Renal cortical epithelial cell (primary cell): Measurements from ENCODE around the gene KLHL18. TPM values are rescaled to one million over a fixed set of nuclear protein-coding genes. Genes with fewer than 3 reads are reported as not detected.
"Not testable (repeated sequence)": the region's sequence is repeated elsewhere in the genome, so short reads cannot be mapped to it uniquely, and the experiment has no call there.

Experiments
- DNase-seq: peaks from one replicate; pipeline ENCODE4 v3.0.0-alpha.2; 2011; ENCODE audit warnings: low read depth
- total RNA-seq: library from RNA; depleted of rRNA; stranded (reverse); fragments of >200 nt; gene quantifications from 2 replicates; pipeline ENCODE4 v1.2.3, GENCODE V29; 2014

Gene KLHL18
- total RNA-seq, 1 donor from 2014 or later = 38.2 TPM

DNA sequence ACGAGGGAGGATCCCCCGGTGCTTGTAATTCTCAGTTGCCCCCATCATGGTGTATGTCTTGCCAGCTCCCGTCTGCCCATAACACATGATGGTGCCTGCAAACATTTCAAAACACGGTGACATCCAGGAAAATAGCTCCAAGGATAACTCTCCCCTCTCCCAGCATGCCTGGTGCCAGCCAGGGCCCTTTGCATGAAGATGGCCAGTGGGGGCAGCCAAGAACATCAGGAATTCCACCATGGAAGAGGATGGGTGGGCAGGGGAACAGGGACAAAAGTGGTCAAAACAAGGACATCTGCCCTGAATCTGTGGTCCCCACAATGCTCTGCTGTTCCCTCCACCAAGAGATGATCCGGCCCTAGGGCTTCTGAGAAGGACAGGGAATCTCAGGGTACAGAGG lies 9.2 kb upstream of the KLHL18 start:
- no peak for DNase-seq

DNA sequence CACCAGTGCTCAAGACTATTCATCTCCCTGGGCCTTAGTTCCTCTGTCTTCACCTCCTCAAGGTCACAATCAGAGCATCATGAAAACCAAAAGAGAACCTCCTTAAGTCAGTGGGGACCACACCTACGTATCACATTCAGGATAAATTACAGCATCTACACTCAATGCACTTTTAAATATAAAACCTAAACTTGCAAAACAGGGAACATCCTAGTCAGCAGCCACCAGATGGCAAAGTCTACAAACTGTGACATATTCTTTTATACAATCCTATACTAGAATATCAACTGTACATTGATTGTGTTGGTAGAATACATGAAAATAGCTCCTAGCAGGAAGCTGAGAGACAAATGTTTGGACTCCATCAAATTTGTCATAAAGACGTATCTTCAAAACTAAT lies 8.1 kb upstream of the KLHL18 start:
- no peak for DNase-seq

DNA sequence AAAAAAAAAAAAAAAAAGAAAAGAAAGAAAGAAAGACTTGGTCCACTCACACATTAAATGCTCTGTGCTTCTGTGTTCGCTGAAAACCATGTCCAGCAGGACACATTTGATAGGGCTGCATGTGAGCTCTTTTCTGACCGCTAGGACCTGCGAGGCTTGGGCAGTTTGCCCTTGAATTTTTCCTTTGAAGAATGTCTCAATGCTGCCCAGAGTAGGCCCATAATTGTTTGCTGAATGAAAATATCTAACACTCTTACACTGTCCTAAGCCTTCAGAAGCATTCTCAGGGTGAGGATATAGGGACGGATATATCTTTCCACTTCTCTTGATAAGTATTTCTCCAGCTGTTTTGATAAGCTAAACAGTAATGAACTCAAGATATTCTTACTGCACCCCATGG lies 6.2 kb upstream of the KLHL18 start:
- DNase-seq = no peak

DNA sequence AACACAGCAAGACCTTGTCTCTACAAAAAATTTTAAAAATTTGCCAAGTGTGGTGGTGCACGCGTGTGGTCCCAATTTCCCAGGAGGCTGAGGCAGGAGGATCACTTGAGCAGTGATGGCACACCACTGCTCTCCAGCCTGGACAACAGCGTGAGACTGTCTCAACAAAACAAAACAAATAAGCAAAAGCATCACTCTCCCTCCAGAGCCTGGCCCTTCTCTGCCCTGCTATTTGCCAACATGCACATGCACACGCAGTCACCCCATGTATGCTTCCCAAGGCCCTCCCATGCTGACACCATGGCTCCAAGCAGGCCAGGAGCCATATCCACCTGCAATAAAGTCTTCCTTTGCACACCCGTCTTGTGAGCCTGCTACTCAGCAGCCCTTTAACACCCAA lies 2.2 kb upstream of the KLHL18 start:
- no peak for DNase-seq

DNA sequence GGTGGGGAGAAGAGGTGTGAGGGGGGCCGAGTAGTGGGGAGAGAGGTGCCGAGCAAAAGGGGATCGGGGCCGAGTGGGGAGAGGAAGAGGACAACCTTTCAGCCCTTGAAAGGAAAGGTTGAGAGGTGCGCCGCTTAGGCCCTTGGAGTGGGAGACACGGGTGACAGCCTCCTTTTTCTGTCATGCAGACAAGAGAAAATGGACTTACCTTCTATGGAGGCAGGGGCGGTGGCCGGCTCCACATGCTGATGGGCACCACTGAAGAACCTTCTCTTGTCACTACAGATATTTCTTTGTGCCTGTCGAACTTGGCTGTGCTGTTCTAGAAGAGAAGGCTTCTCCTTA lies 421 bp downstream of the KLHL18 start:
- no peak for DNase-seq

DNA sequence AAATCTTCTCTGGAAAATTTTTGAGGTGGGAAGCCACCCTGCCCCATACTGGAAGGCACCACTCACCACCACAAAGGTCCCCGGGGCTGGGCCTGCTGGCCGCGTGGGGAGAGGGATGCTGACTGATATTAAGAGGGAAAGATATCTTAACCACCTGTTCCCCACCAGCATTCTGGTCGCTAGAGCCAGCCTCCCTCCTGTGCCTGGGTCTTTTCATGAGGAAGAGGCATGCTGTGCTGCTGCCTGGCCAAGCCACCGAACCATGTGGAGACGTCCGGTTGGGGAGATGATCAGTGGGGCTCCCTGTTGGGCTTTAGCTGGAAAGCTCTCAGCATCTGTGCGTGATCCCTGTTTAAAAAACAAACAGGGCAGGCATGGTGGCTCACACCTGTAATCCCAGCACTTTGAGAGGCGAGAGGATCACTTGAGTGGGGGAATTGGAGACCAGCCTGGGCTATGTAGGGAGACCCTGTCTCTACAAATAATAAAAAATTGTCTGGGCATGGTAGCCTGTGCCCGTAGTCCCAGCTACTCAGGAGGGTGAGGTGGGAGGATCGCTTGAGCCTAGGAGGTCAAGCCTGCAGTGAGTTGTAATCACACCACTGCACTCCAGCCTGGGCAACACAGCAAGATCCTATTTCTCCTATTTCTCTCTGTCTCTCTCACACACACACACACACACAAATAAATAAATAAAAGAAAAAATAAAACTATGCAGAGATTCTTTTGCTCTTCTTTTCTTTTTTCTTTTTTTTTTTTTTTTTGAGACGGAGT lies 1.0 kb downstream of the KLHL18 start:
- DNase-seq = no peak

DNA sequence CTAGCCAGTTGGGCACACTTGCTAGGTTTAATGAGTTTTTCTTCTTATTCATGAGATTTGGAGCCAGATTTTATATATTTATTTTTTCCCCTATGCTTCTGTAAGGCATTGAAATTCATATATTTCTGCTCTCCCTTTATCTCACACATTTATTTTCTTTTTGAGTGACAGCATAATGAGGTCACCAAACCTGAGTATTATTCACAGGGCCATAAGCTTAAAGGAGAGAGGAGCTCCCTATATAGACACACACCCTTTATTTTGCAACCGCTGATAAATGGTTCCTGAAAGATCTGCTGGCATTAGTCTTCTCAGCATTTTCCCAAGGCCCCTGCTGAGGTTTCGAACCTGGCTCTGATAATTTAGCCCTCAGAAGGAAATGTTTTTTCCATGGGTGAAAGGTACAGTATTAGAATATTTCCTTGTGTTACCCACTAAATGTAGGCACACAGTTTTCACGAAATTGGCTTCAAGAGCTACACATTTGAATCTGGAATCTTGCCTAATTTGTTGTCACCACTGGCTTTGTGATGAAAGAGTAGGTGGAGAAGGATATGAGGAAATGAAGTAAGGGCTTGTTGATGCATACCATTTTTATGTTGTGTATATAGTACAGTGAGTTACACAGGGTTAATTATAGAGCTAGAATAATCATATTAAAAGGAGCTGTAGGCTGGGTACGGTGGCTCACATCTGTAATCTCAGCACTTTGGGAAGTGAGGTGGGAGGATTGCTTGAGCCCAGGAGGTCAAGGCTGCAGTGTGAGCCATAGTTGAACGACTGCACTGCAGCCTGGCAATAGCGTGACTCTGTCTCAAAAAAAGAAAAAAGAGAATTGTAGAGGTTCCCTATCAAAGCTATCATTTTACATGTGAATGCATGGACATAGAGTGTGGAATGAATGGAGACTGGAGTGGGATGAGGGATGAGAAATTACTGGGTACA lies 6.5 kb downstream of the KLHL18 start:
- DNase-seq = no peak

DNA sequence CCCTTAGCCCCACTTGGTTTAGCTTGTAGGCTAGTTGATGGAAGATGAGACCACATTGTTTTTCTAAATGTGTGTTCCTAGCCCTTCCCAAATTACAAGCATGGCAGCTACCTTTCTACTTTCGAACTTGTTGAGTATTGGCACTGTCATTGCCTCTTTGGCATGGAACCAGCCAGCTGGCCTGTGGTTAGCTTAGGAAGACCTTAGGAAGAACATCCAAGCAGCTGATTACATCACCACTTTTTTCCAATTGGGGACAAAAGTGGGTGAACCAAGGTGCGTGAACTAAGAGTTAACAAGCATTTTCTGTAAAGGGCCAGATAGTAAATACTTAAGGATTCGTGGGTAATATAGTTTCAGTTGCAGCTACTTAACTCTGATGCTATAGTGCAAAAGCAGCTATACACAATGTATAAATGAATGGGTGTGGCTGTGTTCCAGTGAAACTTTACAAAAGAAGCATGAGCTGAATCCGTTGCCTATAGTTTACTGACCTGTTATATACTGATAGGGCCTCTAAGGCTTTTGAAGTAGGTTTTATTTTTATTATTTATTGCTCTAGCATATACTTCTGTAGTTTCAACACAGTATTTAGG lies 8.5 kb downstream of the KLHL18 start:
- no peak for DNase-seq

DNA sequence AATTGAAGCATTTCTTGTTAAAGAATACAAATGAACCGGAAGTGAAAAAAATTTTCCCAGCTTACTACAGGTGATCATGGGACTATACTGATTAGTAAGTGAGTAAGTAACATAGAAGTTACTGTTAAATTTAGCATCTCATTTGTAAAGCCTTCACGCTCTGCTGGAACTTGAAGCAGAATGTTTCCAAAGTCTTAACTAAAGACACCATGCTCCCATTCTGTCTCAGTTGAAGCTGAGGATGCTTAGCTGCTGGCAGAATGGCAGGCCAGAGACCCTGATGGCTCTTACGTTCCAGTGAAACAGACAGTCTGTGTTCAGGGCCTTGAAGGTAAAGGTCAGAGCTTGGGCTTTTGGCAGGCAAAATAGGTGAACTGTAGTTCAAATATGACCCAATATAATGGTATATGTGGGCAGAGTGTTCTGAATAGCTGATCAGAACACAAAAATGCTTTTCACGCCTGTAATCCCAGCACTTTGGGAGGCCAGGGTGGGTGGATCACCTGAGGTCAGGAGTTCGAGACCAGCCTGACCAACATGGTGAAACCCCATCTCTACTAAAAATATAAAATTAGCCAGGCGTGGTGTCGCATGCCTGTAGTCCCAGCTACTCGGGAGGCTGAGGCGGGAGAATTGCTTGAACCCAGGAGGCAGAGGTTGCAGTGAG lies 9.1 kb downstream of the KLHL18 start:
- DNase-seq = peak; percentile 35

DNA sequence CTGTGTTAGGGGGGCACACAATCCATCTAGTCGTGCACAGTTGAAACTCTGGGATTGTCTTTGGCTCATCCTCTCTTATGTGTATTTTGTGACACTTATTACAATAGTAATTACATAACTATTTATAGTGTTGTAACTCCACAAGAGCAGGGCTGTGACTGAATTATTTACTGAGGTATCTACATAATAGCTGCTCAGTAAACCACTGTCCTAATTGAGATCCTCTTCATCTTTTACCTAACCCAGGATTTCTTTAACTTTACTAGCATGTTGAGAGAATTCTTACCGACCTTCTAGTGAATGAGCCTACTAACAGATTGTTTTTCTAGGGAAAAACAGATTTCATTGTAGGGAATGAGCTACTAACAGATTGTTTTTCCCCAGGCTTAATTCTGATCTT lies 11.1 kb downstream of the KLHL18 start:
- no peak for DNase-seq

DNA sequence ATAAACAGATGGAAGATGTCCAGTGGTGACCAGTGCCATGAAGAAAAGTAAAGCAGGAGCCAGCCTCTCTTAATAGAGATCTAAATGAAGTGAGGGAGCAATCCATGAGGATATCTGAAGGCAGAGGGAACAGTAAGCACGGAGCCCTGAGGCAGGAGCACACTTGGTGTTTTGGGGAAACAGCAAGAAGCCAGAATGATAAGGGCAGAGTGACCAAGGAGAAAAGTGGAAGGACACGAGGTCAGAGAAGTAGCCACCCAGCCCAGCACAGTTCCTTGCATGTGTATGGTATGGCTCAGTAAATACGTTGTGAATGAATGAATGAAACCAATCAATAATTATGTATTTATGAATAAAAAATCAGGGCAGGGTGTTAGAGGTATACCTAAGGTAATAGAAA lies 11.6 kb downstream of the KLHL18 start:
- DNase-seq = no peak

DNA sequence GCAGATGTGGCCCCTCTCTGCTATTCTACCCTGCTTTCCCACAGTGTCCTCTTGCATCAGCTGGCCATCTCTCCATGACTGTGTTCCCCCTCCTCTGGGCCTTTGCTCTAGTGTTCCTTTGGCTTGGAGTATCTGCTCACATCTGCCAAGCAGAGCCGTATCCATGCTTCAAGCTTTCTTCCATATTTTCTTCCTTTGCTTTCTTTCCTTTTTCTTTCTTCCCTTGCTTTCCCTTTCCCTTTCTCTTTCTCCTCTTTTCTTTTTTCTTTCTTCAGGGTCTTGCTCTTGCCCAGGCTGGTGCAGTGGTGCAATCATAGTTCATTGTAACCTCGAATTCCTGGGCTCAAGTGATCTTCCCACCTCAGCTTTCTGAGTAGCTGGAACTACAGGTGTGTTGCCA lies 12.6 kb downstream of the KLHL18 start:
- no peak for DNase-seq

DNA sequence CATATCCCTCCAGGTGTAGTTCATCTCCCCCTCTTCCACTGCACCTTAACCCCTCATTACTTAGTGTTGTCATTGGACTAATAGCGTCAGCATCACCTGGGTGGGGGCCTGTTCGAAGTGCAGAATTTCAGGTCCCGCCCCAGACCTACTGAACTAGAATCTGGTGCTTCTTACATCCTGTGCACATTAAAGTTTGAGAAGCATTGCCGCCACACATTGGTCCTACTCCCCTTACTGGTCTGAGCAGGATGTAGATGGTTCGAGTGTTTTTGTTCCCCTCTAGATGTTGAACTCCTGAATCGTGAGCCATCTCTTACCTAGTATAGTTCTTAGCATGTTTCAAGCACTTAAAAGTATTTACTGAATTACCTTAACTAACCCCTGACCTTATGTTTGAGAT lies 13.2 kb downstream of the KLHL18 start:
- no peak for DNase-seq

DNA sequence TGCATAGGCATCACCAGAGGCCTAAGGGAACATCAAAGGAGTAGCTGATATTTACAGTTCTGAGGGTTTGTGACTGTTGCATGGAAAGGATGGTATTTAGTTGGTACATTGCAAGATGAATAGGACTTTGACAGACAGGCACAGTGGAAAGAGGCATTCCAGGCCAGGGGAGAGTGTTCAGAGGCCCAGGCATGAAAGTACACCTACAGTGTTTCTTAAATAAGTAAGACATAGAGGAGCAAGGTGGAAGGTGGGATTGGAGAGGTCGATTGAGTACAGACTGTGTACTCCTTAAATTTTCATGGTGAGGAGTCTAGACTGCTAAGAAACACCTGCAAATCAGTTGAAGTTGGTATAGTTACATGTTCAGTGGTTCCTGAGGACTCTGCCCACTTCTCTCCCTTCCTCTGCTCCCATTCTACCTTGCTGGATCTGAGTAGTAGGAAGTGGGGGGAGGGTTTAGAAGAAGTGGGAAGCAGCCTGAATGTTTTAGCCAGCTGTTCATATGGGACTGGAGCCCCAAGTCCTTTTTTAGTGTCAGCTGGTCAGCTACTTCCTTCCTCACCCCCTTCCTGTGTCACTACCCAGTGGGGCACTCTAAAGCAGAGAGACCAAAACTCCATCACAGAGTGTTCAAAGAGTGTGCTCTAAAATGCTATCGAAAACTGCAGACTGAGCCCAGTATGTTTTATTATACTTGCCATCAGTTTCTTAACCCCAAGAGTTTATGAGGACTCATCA lies 14.0 kb downstream of the KLHL18 start:
- no peak for DNase-seq

DNA sequence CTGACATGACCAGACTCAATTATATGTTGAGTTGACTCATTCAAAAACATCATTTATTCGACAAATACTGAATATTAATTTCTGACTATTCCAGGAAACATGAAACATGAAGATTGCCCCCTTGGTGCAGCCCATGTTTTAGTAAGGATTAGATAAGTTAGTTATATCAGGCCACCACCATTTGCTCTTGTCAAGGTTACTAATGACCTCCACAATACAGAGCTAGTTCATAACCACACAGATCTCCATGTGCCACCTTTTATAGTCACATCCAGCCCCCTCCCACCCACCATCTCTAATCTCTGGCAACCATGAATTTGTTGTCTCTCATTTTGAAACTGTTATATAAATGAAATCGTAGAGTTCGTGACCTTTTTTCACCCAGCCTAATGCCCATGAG lies 15.7 kb downstream of the KLHL18 start:
- no peak for DNase-seq

DNA sequence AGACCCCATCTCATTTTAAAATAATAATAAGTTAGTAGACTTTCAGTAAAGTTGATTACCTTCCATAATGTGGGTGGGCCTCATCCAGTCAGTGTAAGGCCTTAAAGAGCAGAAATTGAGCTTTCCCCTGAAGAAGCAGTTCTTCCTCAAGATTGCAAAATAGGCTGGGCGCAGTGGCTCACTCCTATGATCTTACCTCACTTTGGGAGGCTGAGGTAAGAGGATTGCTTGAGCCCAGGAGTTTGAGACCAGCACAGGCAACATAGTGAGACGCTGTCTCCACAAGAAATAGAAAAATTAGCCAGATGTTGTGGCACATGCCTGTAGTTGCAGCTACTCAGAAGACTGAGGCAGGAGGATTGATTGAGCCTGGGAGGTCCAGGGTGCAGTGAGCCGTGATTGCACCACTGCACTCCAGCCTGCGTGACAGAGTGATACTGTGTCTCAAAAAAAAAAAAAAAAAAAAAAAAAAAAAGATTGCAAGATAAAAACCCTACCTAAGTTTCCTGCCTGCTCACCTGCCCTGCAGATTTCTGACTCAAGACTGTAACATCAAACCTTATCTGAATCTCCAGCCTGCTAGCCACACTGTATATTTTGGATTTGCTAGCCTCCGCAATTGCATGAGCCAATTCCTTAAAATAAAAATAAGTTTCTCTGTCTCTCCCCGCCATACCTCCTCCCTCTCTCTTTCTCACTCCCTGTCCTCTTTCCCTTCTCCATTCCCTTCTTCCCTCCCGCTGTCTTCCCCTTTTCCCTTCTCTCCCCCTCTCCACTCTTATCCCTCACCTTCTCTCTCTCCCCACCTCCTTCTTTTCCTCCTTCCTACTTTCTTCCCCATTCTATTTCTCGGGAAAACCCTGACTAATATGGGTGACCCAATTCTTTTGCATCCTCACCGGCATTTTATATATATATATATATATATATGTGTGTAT lies 16.9 kb downstream of the KLHL18 start:
- no peak for DNase-seq

DNA sequence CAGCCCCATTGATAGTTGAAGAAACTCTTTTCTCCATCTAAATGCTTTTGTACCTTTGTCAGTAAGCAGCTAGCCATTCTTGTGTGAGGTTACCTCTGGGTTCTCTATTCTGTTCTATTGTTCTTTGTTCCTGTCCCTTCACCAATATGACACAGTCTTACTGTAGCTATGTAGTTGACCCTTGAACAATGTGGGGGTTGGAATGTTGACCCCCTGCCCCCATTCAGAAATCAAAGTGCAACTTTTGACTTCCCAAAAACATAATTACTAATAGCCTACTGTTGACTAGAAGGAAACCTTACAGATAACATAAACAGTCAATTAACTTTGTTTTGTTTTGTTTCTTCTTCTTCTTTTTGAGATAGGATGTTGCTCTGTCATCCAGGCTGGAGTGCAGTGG lies 18.7 kb downstream of the KLHL18 start:
- no peak for DNase-seq

DNA sequence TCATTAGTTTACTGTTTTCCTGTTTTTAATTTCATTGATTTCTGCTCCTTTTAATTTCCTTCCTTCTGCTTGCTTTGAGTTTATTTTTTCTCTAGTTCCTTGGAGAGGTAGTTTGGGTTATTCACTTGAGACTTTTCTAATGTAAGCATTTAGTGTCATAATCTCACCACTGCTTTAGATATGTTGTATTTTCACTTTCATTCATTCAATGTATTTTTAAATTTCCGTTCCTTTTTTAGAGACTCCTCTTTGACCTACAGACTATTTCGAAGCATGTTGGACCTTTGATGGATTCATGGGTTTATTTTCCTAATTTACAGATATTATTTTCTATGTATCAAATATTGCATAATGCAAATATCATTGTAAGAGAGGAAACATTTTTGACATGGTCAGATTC lies 23.3 kb downstream of the KLHL18 start:
- DNase-seq = no peak

DNA sequence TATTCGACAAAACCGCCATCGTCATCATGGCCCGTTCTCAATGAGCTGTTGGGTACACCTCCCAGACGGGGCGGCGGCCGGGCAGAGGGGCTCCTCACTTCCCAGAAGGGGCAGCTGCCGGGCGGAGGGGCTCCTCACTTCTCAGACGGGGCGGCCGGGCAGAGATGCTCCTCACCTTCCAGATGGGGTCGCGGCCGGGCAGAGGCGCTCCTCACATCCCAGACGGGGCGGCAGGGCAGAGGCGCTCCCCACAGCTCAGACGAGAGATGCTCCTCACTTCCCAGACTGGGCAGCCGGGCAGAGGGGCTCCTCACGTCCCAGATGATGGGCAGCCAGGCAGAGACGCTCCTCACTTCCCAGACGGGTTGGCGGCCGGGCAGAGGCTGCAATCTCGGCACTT lies 26.5 kb downstream of the KLHL18 start:
- DNase-seq = not testable (repeated sequence)

DNA sequence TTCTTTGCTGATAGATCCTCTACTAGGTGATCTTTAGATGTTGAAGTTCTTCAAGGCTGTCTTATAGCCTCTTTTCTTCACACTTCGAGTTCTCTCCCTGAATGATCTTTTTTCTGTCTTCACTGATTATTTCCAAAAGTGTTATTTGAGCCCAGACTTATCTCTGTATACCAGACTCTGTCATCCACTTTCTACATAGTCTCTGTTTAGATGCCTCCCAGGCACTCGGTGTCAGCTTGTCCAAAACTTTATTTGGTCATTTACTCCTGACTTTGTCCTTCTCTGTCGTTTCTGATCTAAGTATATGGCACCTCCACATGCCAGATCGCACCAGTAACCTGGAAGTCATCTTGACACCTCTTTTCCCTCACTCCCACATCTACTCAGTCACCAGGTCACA lies 27.6 kb downstream of the KLHL18 start:
- no peak for DNase-seq
